ENCODE measurements around the gene AP1M2. TPM values are rescaled to one million over a fixed set of nuclear protein-coding genes. Genes with fewer than 3 reads are reported as not detected.

Gene AP1M2
- total and polyA plus RNA-seq, 4 experiments from 2014 or later = not detected

GRCh38 chr19:10586396-10586795 lies 716 bp downstream of the AP1M2 start:
- Histone ChIP-seq H3K27ac (ENCODE audit: low read depth, low read length) (no peak overlapping the region), H3K4me3 (ENCODE audit: low read length in 2 of 2) (no peak overlapping the region), H3K36me3 (ENCODE audit: insufficient read depth, low read length) (no peaks in the 10 kb centered on the region), H3K27me3 (ENCODE audit: insufficient read depth, low read length) (no peaks in the 10 kb centered on the region), H3K9me3 (ENCODE audit: control insufficient read depth in 1 of 2, low read length in 2 of 2) (no peaks in the 10 kb centered on the region), H3K4me1 (ENCODE audit: insufficient read depth, low read length) (peaks cover 14% of the 10 kb centered on the region)
- Mint-ChIP-seq H3K36me3 (no peaks in the 10 kb centered on the region), H3K27ac (peak overlapping the region in 1 of 7 donors; percentile 19), H3K27me3 (peaks cover 0 to 5% of the 10 kb centered on the region in 2 donors), H3K4me3 (no peak overlapping the region), H3K4me1 (peaks cover 10 to 24% (median 16%) of the 10 kb centered on the region in 4 donors), H3K9me3 (no peaks in the 10 kb centered on the region)
- DNase-seq = no peak
- intact Hi-C loops (cut with micrococcal nuclease) = no loop called here
- ChIA-PET CTCF (ENCODE audit: partially characterized antibody) (interaction anchor here (0.7 to 9.3 kb wide), 2 partner anchors 61 to 242 kb away, joined by 3 to 473 read pairs; no protein-coding TSS in a partner anchor), POLR2A (ENCODE audit: partially characterized antibody) (no interaction called here)

GRCh38 chr19:10583036-10583776 lies 3.9 kb downstream of the AP1M2 start:
- Histone ChIP-seq H3K4me3 (ENCODE audit: low read length in 2 of 2) (no peak overlapping the region), H3K27ac (ENCODE audit: low read depth, low read length) (no peak overlapping the region), H3K4me1 (ENCODE audit: insufficient read depth, low read length) (peaks cover 22% of the 10 kb centered on the region), H3K27me3 (ENCODE audit: insufficient read depth, low read length) (no peaks in the 10 kb centered on the region), H3K9me3 (ENCODE audit: control insufficient read depth in 1 of 2, low read length in 2 of 2) (no peaks in the 10 kb centered on the region), H3K36me3 (ENCODE audit: insufficient read depth, low read length) (no peaks in the 10 kb centered on the region)
- intact Hi-C loops (cut with micrococcal nuclease) = no loop called here
- H3K36me3 Mint-ChIP-seq = no peaks in the 10 kb centered on the region
- H3K27me3 Mint-ChIP-seq = peaks cover 2 to 7% of the 10 kb centered on the region in 2 donors
- no peak for DNase-seq
- H3K27ac Mint-ChIP-seq = peak overlapping the region in 1 of 7 donors; percentile 70
- ChIA-PET CTCF (ENCODE audit: partially characterized antibody) (interaction anchor here (1.1 to 9.3 kb wide), 7 partner anchors 9 to 116 kb away, joined by 3 to 473 read pairs (median 16); partner anchors contain the start of gene QTRT1), POLR2A (ENCODE audit: partially characterized antibody) (interaction anchor here (1.5 to 4.3 kb wide), 3 partner anchors 20 to 61 kb away, joined by 6 to 46 read pairs (median 31); no protein-coding TSS in a partner anchor)
- no peak overlapping the region for H3K4me3 Mint-ChIP-seq
- H3K4me1 Mint-ChIP-seq = peaks cover 15 to 31% (median 23%) of the 10 kb centered on the region in 4 donors
- H3K9me3 Mint-ChIP-seq = no peaks in the 10 kb centered on the region

GRCh38 chr19:10582091-10582490 lies 5.0 kb downstream of the AP1M2 start:
- H3K27ac ChIP-seq (ENCODE audit: low read depth, low read length) = no peak overlapping the region
- intact Hi-C loops (cut with micrococcal nuclease) = no loop called here
- no peaks in the 10 kb centered on the region for H3K36me3 Mint-ChIP-seq
- H3K4me3 Mint-ChIP-seq = no peak overlapping the region
- POLR2A ChIA-PET (ENCODE audit: partially characterized antibody) = interaction anchor here (1.1 to 4.3 kb wide), 3 partner anchors 16 to 62 kb away, joined by 3 to 46 read pairs (median 31); no protein-coding TSS in a partner anchor
- H3K9me3 ChIP-seq (ENCODE audit: control insufficient read depth in 1 of 2, low read length in 2 of 2) = no peaks in the 10 kb centered on the region
- H3K36me3 ChIP-seq (ENCODE audit: insufficient read depth, low read length) = no peaks in the 10 kb centered on the region
- H3K27me3 ChIP-seq (ENCODE audit: insufficient read depth, low read length) = no peaks in the 10 kb centered on the region
- peaks cover 9 to 24% (median 16%) of the 10 kb centered on the region in 4 donors for H3K4me1 Mint-ChIP-seq
- no peak overlapping the region for H3K27ac Mint-ChIP-seq
- CTCF ChIA-PET (ENCODE audit: partially characterized antibody) = interaction anchor here (0.7 to 9.3 kb wide), 32 partner anchors 8 to 239 kb away, joined by 3 to 473 read pairs (median 6); partner anchors contain the start of genes ATG4D and QTRT1
- peaks cover 2% of the 10 kb centered on the region in 2 donors for H3K27me3 Mint-ChIP-seq
- H3K9me3 Mint-ChIP-seq = no peaks in the 10 kb centered on the region
- H3K4me3 ChIP-seq (ENCODE audit: low read length in 2 of 2) = no peak overlapping the region
- H3K4me1 ChIP-seq (ENCODE audit: insufficient read depth, low read length) = peaks cover 22% of the 10 kb centered on the region
- no peak for DNase-seq

GRCh38 chr19:10580979-10581631 lies 6.0 kb downstream of the AP1M2 start:
- no peak overlapping the region for H3K4me3 ChIP-seq (ENCODE audit: low read length in 2 of 2)
- POLR2A ChIA-PET (ENCODE audit: partially characterized antibody) = interaction anchor here (0.5 to 4.3 kb wide), 13 partner anchors 15 to 192 kb away, joined by 3 to 46 read pairs (median 4); partner anchors contain the start of gene QTRT1
- CTCF ChIA-PET (ENCODE audit: partially characterized antibody) = interaction anchor here (0.5 to 9.3 kb wide), 48 partner anchors 9 to 541 kb away, joined by 3 to 473 read pairs (median 4); partner anchors contain the start of genes ATG4D, DNM2, QTRT1 and TMED1

GRCh38 chr19:10577951-10578350 lies 9.2 kb downstream of the AP1M2 start:
- H3K4me1 Mint-ChIP-seq = peaks cover 5 to 9% (median 6%) of the 10 kb centered on the region in 4 donors
- H3K27ac Mint-ChIP-seq = no peak overlapping the region
- intact Hi-C loops (cut with micrococcal nuclease) = no loop called here
- no peak overlapping the region for H3K4me3 ChIP-seq (ENCODE audit: low read length in 2 of 2)
- H3K27me3 Mint-ChIP-seq = peaks cover 2% of the 10 kb centered on the region in 2 donors
- H3K36me3 Mint-ChIP-seq = no peaks in the 10 kb centered on the region
- H3K36me3 ChIP-seq (ENCODE audit: insufficient read depth, low read length) = no peaks in the 10 kb centered on the region
- ChIA-PET POLR2A (ENCODE audit: partially characterized antibody) (no interaction called here), CTCF (ENCODE audit: partially characterized antibody) (interaction anchor here (5.7 to 9.3 kb wide), 2 partner anchors 69 to 122 kb away, joined by 126 to 473 read pairs; partner anchors contain the start of gene QTRT1)
- H3K9me3 ChIP-seq (ENCODE audit: control insufficient read depth in 1 of 2, low read length in 2 of 2) = no peaks in the 10 kb centered on the region
- H3K4me3 Mint-ChIP-seq = no peak overlapping the region
- no peak for DNase-seq
- H3K27ac ChIP-seq (ENCODE audit: low read depth, low read length) = no peak overlapping the region
- no peaks in the 10 kb centered on the region for H3K27me3 ChIP-seq (ENCODE audit: insufficient read depth, low read length)
- H3K9me3 Mint-ChIP-seq = no peaks in the 10 kb centered on the region
- peaks cover 9% of the 10 kb centered on the region for H3K4me1 ChIP-seq (ENCODE audit: insufficient read depth, low read length)

More at GRCh38 chr19:10580979-10581631, 6.0 kb downstream of the AP1M2 start:
- peaks cover 2% of the 10 kb centered on the region in 2 donors for H3K27me3 Mint-ChIP-seq
- H3K4me1 Mint-ChIP-seq = peaks cover 9 to 24% (median 16%) of the 10 kb centered on the region in 4 donors
- Histone ChIP-seq H3K9me3 (ENCODE audit: control insufficient read depth in 1 of 2, low read length in 2 of 2) (no peaks in the 10 kb centered on the region), H3K4me1 (ENCODE audit: insufficient read depth, low read length) (peaks cover 22% of the 10 kb centered on the region), H3K27ac (ENCODE audit: low read depth, low read length) (no peak overlapping the region), H3K36me3 (ENCODE audit: insufficient read depth, low read length) (no peaks in the 10 kb centered on the region), H3K27me3 (ENCODE audit: insufficient read depth, low read length) (no peaks in the 10 kb centered on the region)
- no peaks in the 10 kb centered on the region for H3K9me3 Mint-ChIP-seq
- peak overlapping the region in 3 of 7 donors; percentile 4 to 26 (median 25) for H3K27ac Mint-ChIP-seq
- peak overlapping the region in 4 of 8 donors; percentile 0 to 65 (median 30) for H3K4me3 Mint-ChIP-seq
- DNase-seq = peak; percentile 84 to 88 (median 84)
- intact Hi-C loops (cut with micrococcal nuclease) = loop anchor here (1.0 kb wide), 3 partner anchors 22 to 118 kb away; no protein-coding TSS in a partner anchor
- no peaks in the 10 kb centered on the region for H3K36me3 Mint-ChIP-seq

GRCh38 chr19:10575011-10575716 lies 11.9 kb downstream of the AP1M2 start:
- Mint-ChIP-seq H3K9me3 (no peaks in the 10 kb centered on the region), H3K36me3 (no peaks in the 10 kb centered on the region), H3K27ac (peak overlapping the region in 3 of 7 donors; percentile 13 to 70 (median 50)), H3K27me3 (no peaks in the 10 kb centered on the region), H3K4me3 (no peak overlapping the region), H3K4me1 (peaks cover 4 to 7% (median 7%) of the 10 kb centered on the region in 4 donors)
- H3K27me3 ChIP-seq (ENCODE audit: insufficient read depth, low read length) = no peaks in the 10 kb centered on the region
- no peak overlapping the region for H3K27ac ChIP-seq (ENCODE audit: low read depth, low read length)
- intact Hi-C loops (cut with micrococcal nuclease) = no loop called here
- no peak for DNase-seq
- ChIA-PET POLR2A (ENCODE audit: partially characterized antibody) (interaction anchor here (0.6 kb wide), 1 partner anchor 142 kb away, joined by 3 read pairs; no protein-coding TSS in a partner anchor), CTCF (ENCODE audit: partially characterized antibody) (interaction anchor here (0.6 to 2.6 kb wide), 6 partner anchors 9 to 92 kb away, joined by 3 to 14 read pairs (median 4); partner anchors contain the start of gene KRI1)
- no peaks in the 10 kb centered on the region for H3K36me3 ChIP-seq (ENCODE audit: insufficient read depth, low read length)
- peaks cover 7% of the 10 kb centered on the region for H3K4me1 ChIP-seq (ENCODE audit: insufficient read depth, low read length)
- H3K4me3 ChIP-seq (ENCODE audit: low read length in 2 of 2) = no peak overlapping the region
- no peaks in the 10 kb centered on the region for H3K9me3 ChIP-seq (ENCODE audit: control insufficient read depth in 1 of 2, low read length in 2 of 2)
